T-helper 1 cell treated with Interleukin-12 subunit alpha and Interleukin-12 subunit beta and Interleukin-4 antibody, amounts not matched to agents 30 μg/mL and 1 μg/mL, for 36 hours (primary cell): ENCODE measurements around the gene C4orf50.

Experiments
- H3K27ac Mint-ChIP-seq: one replicate; pipeline ENCODE4 v1.8.0; 2021; ENCODE audit warnings: mild to moderate bottlenecking, mixed read lengths
- H3K27me3 Mint-ChIP-seq: one replicate; pipeline ENCODE4 v1.8.0; 2021; ENCODE audit warnings: low read depth, mixed read lengths
- H3K36me3 Mint-ChIP-seq: one replicate; pipeline ENCODE4 v1.8.0; 2021; ENCODE audit warnings: low read depth, mixed read lengths
- H3K4me1 Mint-ChIP-seq: one replicate; pipeline ENCODE4 v1.8.0; 2021; ENCODE audit warnings: low read depth, mixed read lengths
- H3K4me3 Mint-ChIP-seq: one replicate; pipeline ENCODE4 v1.8.0; 2021; ENCODE audit warnings: mild to moderate bottlenecking, moderate library complexity, mixed read lengths
- H3K9me3 Mint-ChIP-seq: one replicate; pipeline ENCODE4 v1.8.0; 2021; ENCODE audit warnings: mixed read lengths

C4orf50 gene

DNA sequence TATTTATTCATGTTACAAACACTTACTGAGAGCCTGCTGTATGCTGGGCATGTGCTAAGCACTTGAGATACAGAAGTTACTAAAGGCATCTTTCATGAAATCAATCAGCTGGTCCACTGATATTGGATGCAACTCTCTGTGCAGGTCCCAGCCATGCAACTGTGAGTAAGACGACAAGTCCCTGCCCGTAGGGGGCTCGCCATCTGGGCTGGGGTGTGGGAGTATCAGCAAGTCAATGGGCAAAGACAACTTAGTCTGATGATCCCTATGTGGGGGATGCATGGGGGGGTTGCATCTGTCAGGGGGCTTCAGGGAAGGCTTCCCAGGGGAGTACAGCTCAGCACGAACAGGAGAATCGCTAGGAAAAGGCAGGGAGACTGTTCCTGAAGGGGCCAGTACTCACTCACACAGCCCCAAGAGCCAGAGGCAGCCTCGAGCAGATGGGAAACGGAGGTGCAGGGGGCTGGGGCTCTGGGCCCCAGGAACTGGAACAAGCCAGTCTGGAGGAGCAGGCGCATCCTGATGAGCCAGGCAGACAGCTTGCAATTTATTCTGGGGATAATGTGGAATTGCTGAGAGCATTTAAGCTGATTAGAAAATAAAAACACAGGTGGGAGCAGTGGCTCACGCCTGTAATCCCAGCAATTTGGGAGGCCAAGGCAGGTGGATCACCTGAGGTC lies 165.6 kb downstream of the C4orf50 start:
- peaks cover 5% of the 10 kb centered on the region for H3K27me3 Mint-ChIP-seq
- no peak overlapping the region for H3K27ac Mint-ChIP-seq
- H3K4me1 Mint-ChIP-seq: no peaks in the 10 kb centered on the region

DNA sequence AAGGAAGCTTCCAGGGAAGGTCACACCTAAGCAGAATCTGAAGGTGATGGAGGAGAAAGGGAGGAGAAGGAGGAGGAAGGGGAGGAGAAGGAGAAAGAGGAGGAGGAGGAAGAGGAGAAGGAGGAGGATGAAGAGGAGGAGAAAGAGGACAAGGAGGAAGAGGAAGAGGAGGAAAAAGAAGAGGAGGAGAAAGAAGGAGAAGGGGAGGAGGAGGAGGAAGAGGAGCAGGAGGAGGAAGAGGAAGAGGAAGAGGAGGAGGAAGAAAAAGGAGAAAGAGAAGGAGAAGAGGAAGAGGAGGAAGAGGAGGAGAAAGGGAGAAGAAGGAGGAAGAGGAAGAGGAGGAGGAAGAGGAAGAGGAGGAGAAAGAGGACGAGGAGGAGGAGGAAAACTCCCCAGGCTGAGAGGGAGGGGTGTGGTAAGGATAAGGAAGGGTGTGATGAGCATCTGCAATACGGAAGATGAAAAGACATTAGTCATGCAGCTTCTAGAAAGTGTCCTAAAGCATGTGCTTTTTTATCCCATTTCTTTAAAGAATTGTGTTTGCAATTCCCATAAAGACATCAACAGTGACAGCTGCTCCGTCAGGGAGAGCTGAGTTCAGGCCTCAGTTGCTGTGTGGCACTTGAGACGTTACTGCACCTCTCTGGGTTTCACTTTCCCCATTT lies 166.5 kb downstream of the C4orf50 start:
- Mint-ChIP-seq H3K36me3 (no peaks in the 10 kb centered on the region), H3K27me3 (peaks cover 5% of the 10 kb centered on the region), H3K27ac (no peak overlapping the region), H3K4me3 (no peak overlapping the region), H3K4me1 (no peaks in the 10 kb centered on the region), H3K9me3 (no peaks in the 10 kb centered on the region)

More for the DNA sequence above, 165.6 kb downstream of the C4orf50 start:
- H3K36me3 Mint-ChIP-seq: no peaks in the 10 kb centered on the region
- no peak overlapping the region for H3K4me3 Mint-ChIP-seq
- H3K9me3 Mint-ChIP-seq: no peaks in the 10 kb centered on the region
